Activated CD4-positive, alpha-beta memory T cell treated with anti-CD3 and anti-CD28 coated beads for 36 hours (primary cell): ENCODE results near the gene RBM22. TPM values are rescaled to one million over a fixed set of nuclear protein-coding genes. Genes with fewer than 3 reads are reported as not detected.

Experiments used
- CTCF ChIA-PET: fragments of 350-600 bp; sonication (Branson Sonifier 250); formaldehyde crosslinking; loops from one replicate; lab custom pipeline; 2021; ENCODE audit warnings: antibody characterized with exemption, inconsistent platforms; lab: Charles Lee
- POLR2A ChIA-PET: fragments of 350-600 bp; sonication (Branson Sonifier 250); formaldehyde crosslinking; loops from one replicate; lab custom pipeline; 2021; ENCODE audit warnings: antibody characterized with exemption; lab: Charles Lee
- DNase-seq: peaks from one replicate; pipeline ENCODE4 v3.0.0-alpha.2; 2020
- H3K27ac Mint-ChIP-seq: one replicate; pipeline ENCODE4 v1.8.0; 2021; ENCODE audit warnings: mixed read lengths
- H3K27me3 Mint-ChIP-seq: one replicate; pipeline ENCODE4 v1.8.0; 2021; ENCODE audit warnings: mixed read lengths
- H3K36me3 Mint-ChIP-seq: one replicate; pipeline ENCODE4 v1.8.0; 2021; ENCODE audit warnings: mixed read lengths
- H3K4me1 Mint-ChIP-seq: one replicate; pipeline ENCODE4 v1.8.0; 2021; ENCODE audit warnings: low read depth, mixed read lengths
- H3K4me3 Mint-ChIP-seq: one replicate; pipeline ENCODE4 v1.8.0; 2021; ENCODE audit warnings: mild to moderate bottlenecking, mixed read lengths
- H3K9me3 Mint-ChIP-seq: one replicate; pipeline ENCODE4 v1.8.0; 2021; ENCODE audit warnings: mixed read lengths
- intact Hi-C: fragments of 100-400 bp; cut with micrococcal nuclease; formaldehyde crosslinking; loops from one replicate; pipeline ENCODE4 v1.15.1; 2023
- total RNA-seq, 2 experiments: library from RNA; stranded (reverse); gene quantifications; one replicate each; pipeline ENCODE4 v1.2.3, GENCODE V29; 2021

RBM22 gene
- total RNA-seq, 2 experiments from 2014 or later, result 59.6 to 66.4 TPM

- intact Hi-C loops, result no loop called here
- Mint-ChIP-seq H3K36me3 (no peaks in the 10 kb centered on the region), H3K4me1 (no peaks in the 10 kb centered on the region), H3K27me3 (no peaks in the 10 kb centered on the region), H3K9me3 (no peaks in the 10 kb centered on the region), H3K27ac (no peak overlapping the region), H3K4me3 (no peak overlapping the region)
- no peak for DNase-seq
- POLR2A ChIA-PET, result no interaction called here
- CTCF ChIA-PET, result no interaction called here
These were observed 51.5 kb downstream of the RBM22 start for GRCh38 chr5:150649108-150650020.

- H3K27ac Mint-ChIP-seq, result no peak overlapping the region
- ChIA-PET CTCF (no interaction called here), POLR2A (interaction anchor here (0.7 kb wide), 1 partner anchor 528 kb away, joined by 3 read pairs; no protein-coding TSS in a partner anchor)
- no peaks in the 10 kb centered on the region for H3K9me3 Mint-ChIP-seq
- no peaks in the 10 kb centered on the region for H3K36me3 Mint-ChIP-seq
- no peak for DNase-seq
- intact Hi-C loops, result no loop called here
- no peak overlapping the region for H3K4me3 Mint-ChIP-seq
- H3K4me1 Mint-ChIP-seq, result no peaks in the 10 kb centered on the region
- no peaks in the 10 kb centered on the region for H3K27me3 Mint-ChIP-seq
These were observed 52.4 kb downstream of the RBM22 start for GRCh38 chr5:150648294-150649107.

- ChIA-PET POLR2A (no interaction called here), CTCF (interaction anchor here (1.3 kb wide), 1 partner anchor 87 kb away, joined by 3 read pairs; no protein-coding TSS in a partner anchor)
- Mint-ChIP-seq H3K27me3 (no peaks in the 10 kb centered on the region), H3K4me1 (no peaks in the 10 kb centered on the region), H3K4me3 (no peak overlapping the region), H3K27ac (no peak overlapping the region), H3K9me3 (no peaks in the 10 kb centered on the region), H3K36me3 (no peaks in the 10 kb centered on the region)
- no peak for DNase-seq
- intact Hi-C loops, result no loop called here
These were observed 53.3 kb downstream of the RBM22 start for GRCh38 chr5:150647275-150648251.

- no peaks in the 10 kb centered on the region for H3K36me3 Mint-ChIP-seq
- CTCF ChIA-PET, result no interaction called here
These were observed 55.7 kb downstream of the RBM22 start for GRCh38 chr5:150645070-150645700.

GRCh38 chr5:150644514-150644913, 56.3 kb downstream of the RBM22 start:
- POLR2A ChIA-PET, result no interaction called here
- intact Hi-C loops, result no loop called here
- CTCF ChIA-PET, result interaction anchor here (0.7 kb wide), 1 partner anchor 85 kb away, joined by 3 read pairs; no protein-coding TSS in a partner anchor

More at GRCh38 chr5:150645070-150645700, 55.7 kb downstream of the RBM22 start:
- Mint-ChIP-seq H3K27ac (no peak overlapping the region), H3K9me3 (no peaks in the 10 kb centered on the region), H3K4me3 (no peak overlapping the region), H3K27me3 (no peaks in the 10 kb centered on the region), H3K4me1 (no peaks in the 10 kb centered on the region)
- intact Hi-C loops, result no loop called here
- POLR2A ChIA-PET, result no interaction called here
- DNase-seq, result no peak

GRCh38 chr5:150644058-150644457, 56.8 kb downstream of the RBM22 start:
- no peak for DNase-seq
- no peaks in the 10 kb centered on the region for H3K4me1 Mint-ChIP-seq
- H3K9me3 Mint-ChIP-seq, result no peaks in the 10 kb centered on the region
- H3K4me3 Mint-ChIP-seq, result no peak overlapping the region
- CTCF ChIA-PET, result interaction anchor here (0.7 kb wide), 1 partner anchor 85 kb away, joined by 3 read pairs; no protein-coding TSS in a partner anchor
- POLR2A ChIA-PET, result no interaction called here
- H3K27me3 Mint-ChIP-seq, result no peaks in the 10 kb centered on the region
- intact Hi-C loops, result no loop called here
- H3K36me3 Mint-ChIP-seq, result no peaks in the 10 kb centered on the region
- no peak overlapping the region for H3K27ac Mint-ChIP-seq

More at GRCh38 chr5:150644514-150644913, 56.3 kb downstream of the RBM22 start:
- H3K27me3 Mint-ChIP-seq, result no peaks in the 10 kb centered on the region
- H3K9me3 Mint-ChIP-seq, result no peaks in the 10 kb centered on the region
- no peaks in the 10 kb centered on the region for H3K36me3 Mint-ChIP-seq
- H3K4me3 Mint-ChIP-seq, result no peak overlapping the region
- no peak overlapping the region for H3K27ac Mint-ChIP-seq
- H3K4me1 Mint-ChIP-seq, result no peaks in the 10 kb centered on the region
- no peak for DNase-seq

- POLR2A ChIA-PET, result no interaction called here
- Mint-ChIP-seq H3K36me3 (no peaks in the 10 kb centered on the region), H3K4me3 (no peak overlapping the region), H3K9me3 (no peaks in the 10 kb centered on the region), H3K27me3 (peaks cover under 1% of the 10 kb centered on the region), H3K27ac (no peak overlapping the region), H3K4me1 (no peaks in the 10 kb centered on the region)
- no peak for DNase-seq
- CTCF ChIA-PET, result no interaction called here
- intact Hi-C loops, result no loop called here
These were observed 57.7 kb downstream of the RBM22 start for GRCh38 chr5:150642991-150643710.

- DNase-seq, result no peak
- H3K27ac Mint-ChIP-seq, result no peak overlapping the region
- no peak overlapping the region for H3K4me3 Mint-ChIP-seq
- ChIA-PET POLR2A (no interaction called here), CTCF (no interaction called here)
- intact Hi-C loops, result no loop called here
- H3K36me3 Mint-ChIP-seq, result no peaks in the 10 kb centered on the region
- peaks cover 3% of the 10 kb centered on the region for H3K27me3 Mint-ChIP-seq
- H3K4me1 Mint-ChIP-seq, result no peaks in the 10 kb centered on the region
- H3K9me3 Mint-ChIP-seq, result no peaks in the 10 kb centered on the region
These were observed 58.3 kb downstream of the RBM22 start for GRCh38 chr5:150642567-150642927.

- H3K27ac Mint-ChIP-seq, result no peak overlapping the region
- no peaks in the 10 kb centered on the region for H3K36me3 Mint-ChIP-seq
- POLR2A ChIA-PET, result no interaction called here
These were observed 58.9 kb downstream of the RBM22 start for GRCh38 chr5:150641824-150642566.

GRCh38 chr5:150641006-150641570, 59.8 kb downstream of the RBM22 start:
- H3K4me1 Mint-ChIP-seq, result no peaks in the 10 kb centered on the region
- H3K9me3 Mint-ChIP-seq, result no peaks in the 10 kb centered on the region
- H3K27me3 Mint-ChIP-seq, result peaks cover 10% of the 10 kb centered on the region
- H3K27ac Mint-ChIP-seq, result no peak overlapping the region
- intact Hi-C loops, result no loop called here
- CTCF ChIA-PET, result no interaction called here
- H3K4me3 Mint-ChIP-seq, result no peak overlapping the region
- no peaks in the 10 kb centered on the region for H3K36me3 Mint-ChIP-seq
- DNase-seq, result no peak
- POLR2A ChIA-PET, result no interaction called here

More at GRCh38 chr5:150641824-150642566, 58.9 kb downstream of the RBM22 start:
- H3K27me3 Mint-ChIP-seq, result peaks cover 5% of the 10 kb centered on the region
- no peaks in the 10 kb centered on the region for H3K4me1 Mint-ChIP-seq
- no peaks in the 10 kb centered on the region for H3K9me3 Mint-ChIP-seq
- CTCF ChIA-PET, result no interaction called here
- H3K4me3 Mint-ChIP-seq, result no peak overlapping the region
- DNase-seq, result no peak
- intact Hi-C loops, result no loop called here
